ENCODE results near the gene NVL. TPM values are rescaled to one million over a fixed set of nuclear protein-coding genes. Genes with fewer than 3 reads are reported as not detected.

NVL gene
- total RNA-seq, 1 donor from 2014 or later, result 46.7 TPM

DNA sequence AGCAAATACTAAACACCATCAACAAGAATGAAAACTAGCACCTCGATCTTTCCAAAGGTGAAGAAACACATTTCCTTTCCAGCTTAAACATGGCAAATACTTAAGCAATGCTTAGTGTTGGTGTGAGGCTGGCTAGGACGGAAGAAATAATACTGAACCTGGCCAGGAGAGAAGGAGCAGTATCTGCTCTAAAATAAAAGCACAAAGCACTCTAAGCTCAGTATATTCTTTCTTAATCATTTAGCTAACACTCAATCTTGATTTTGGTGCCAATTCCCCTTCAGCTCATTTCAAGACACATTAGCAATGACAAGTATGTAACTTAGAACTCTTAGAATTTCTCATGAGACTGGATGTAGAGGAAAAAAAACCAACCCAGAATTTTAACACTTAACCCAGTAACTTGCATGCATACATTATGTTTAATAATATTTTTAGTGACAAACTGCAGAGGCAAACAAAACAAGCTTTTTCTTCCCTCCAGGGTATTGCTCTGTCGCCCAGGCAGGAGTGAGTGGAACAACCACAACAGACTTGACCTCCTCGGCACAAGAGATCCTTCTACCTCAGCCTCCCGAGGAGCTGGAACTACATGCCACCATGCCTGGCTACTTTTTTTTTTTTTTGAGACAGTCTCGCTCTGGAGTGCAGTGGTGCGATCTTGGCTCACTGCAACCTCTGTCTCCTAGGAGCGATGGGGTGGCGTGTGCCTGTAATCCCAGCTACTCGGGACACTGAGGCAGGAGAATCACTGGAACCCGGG is 92.7 kb downstream of the NVL start:
- DNase-seq (ENCODE audit: extremely low spot score, unreplicated experiment), result no peak
- TF ChIP-seq, protein P1, sequence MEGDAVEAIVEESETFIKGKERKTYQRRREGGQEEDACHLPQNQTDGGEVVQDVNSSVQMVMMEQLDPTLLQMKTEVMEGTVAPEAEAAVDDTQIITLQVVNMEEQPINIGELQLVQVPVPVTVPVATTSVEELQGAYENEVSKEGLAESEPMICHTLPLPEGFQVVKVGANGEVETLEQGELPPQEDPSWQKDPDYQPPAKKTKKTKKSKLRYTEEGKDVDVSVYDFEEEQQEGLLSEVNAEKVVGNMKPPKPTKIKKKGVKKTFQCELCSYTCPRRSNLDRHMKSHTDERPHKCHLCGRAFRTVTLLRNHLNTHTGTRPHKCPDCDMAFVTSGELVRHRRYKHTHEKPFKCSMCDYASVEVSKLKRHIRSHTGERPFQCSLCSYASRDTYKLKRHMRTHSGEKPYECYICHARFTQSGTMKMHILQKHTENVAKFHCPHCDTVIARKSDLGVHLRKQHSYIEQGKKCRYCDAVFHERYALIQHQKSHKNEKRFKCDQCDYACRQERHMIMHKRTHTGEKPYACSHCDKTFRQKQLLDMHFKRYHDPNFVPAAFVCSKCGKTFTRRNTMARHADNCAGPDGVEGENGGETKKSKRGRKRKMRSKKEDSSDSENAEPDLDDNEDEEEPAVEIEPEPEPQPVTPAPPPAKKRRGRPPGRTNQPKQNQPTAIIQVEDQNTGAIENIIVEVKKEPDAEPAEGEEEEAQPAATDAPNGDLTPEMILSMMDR (conservative IDR thresholded peaks at IDR 0.05), result no peak
- Mint-ChIP-seq H3K36me3 (peaks cover 22% of the 10 kb centered on the region), H3K27ac (no peak overlapping the region), H3K4me3 (no peak overlapping the region), H3K4me1 (ENCODE audit: unreplicated experiment) (no peaks in the 10 kb centered on the region), H3K27me3 (no peaks in the 10 kb centered on the region), H3K9me3 (no peaks in the 10 kb centered on the region)

DNA sequence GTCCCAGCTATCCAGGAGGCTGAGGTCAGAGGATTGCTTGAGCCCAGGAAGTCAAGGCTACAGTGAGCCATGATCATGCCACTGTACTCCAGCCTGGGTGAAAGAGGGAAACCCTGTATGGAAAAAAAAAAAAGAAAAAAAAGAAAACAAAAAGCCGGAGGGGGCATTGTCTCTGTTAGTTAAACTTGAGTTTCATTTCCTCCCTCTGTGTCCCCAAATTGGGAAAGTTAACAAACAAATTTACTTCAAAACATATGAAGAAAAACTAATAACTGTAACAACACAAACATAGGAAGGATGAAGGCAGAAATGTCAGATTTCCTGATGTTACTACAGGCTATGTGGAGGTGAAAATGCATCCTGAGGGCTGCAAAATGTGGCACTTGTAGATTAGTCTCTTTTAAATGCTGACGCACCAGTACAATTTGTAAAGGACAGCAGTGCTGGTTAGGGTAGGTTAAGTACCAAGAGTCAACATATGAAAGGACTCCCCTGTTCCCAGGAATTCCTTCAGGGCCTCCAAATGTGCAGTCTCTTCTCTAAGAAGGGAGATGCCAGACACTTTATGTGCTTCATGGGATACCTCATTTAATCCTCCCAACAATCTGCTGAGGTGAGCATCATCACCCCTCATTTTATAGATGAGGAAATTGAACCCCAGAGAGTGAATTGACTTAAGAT is 94.0 kb downstream of the NVL start:
- no peak for DNase-seq (ENCODE audit: extremely low spot score, unreplicated experiment)
- H3K27me3 Mint-ChIP-seq, result no peaks in the 10 kb centered on the region
- H3K4me3 Mint-ChIP-seq, result no peak overlapping the region
- H3K4me1 Mint-ChIP-seq (ENCODE audit: unreplicated experiment), result no peaks in the 10 kb centered on the region
- no peaks in the 10 kb centered on the region for H3K9me3 Mint-ChIP-seq
- TF ChIP-seq, protein P1 (conservative IDR thresholded peaks at IDR 0.05), result no peak
- no peak overlapping the region for H3K27ac Mint-ChIP-seq
- peaks cover 22% of the 10 kb centered on the region for H3K36me3 Mint-ChIP-seq

DNA sequence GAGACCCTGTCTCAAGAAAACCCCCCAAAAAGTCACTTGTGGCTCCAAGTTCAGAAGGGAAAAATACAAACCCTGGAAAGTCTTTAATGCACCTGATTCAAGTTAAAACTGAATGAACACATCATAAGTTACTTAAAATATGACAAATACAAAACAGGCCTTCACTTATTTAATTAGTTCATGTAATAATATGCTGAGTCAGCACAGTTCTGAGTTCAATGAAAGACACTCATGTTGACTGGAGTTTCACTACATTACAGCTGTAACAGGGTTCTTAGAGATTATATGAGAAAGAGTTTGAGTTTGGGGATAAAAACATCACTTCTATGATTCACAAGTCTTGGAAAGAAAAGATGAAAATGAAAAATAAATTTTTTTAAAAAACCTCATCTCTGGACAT is 96.0 kb downstream of the NVL start:
- peaks cover 24% of the 10 kb centered on the region for H3K36me3 Mint-ChIP-seq
- no peaks in the 10 kb centered on the region for H3K9me3 Mint-ChIP-seq
- no peak for DNase-seq (ENCODE audit: extremely low spot score, unreplicated experiment)
- no peak overlapping the region for H3K4me3 Mint-ChIP-seq
- H3K27me3 Mint-ChIP-seq, result no peaks in the 10 kb centered on the region
- TF ChIP-seq, protein P1 (conservative IDR thresholded peaks at IDR 0.05), result no peak
- H3K4me1 Mint-ChIP-seq (ENCODE audit: unreplicated experiment), result no peaks in the 10 kb centered on the region
- H3K27ac Mint-ChIP-seq, result no peak overlapping the region

DNA sequence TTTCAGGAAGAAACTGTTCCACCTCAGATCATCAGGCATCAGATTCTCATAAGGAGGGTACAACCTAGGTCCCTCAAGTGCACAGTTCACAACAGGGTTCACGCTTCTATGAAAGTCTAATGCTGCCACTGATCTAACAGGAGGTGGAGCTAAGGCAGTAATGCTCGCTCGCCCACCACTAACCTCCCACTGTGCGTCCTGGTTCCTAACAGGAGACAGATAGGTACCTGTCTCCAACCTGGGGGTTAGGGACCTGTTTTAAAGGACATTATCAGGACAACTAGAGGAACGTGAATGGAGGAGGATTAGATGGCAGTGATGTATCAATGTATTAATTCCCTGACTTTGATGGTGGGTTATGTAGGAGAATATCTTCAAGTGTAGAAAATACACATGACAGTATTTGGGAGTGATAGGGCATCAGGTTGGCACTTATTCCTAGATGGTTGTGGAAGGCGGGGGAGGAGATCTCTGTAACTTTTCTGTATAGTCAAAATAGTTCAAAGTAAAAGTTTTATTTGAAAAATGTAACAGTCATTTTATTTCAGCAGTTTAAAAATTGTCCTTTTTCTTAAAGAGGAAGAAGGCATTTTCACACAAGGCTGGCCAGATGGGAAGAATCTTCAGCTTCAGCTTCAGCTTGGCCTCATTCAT is 103.0 kb downstream of the NVL start:
- no peak for DNase-seq (ENCODE audit: extremely low spot score, unreplicated experiment)
- Mint-ChIP-seq H3K27ac (no peak overlapping the region), H3K27me3 (no peaks in the 10 kb centered on the region), H3K36me3 (peaks cover 19% of the 10 kb centered on the region), H3K4me1 (ENCODE audit: unreplicated experiment) (peaks cover 16% of the 10 kb centered on the region), H3K4me3 (no peak overlapping the region), H3K9me3 (no peaks in the 10 kb centered on the region)
- TF ChIP-seq, protein P1 (conservative IDR thresholded peaks at IDR 0.05), result no peak

DNA sequence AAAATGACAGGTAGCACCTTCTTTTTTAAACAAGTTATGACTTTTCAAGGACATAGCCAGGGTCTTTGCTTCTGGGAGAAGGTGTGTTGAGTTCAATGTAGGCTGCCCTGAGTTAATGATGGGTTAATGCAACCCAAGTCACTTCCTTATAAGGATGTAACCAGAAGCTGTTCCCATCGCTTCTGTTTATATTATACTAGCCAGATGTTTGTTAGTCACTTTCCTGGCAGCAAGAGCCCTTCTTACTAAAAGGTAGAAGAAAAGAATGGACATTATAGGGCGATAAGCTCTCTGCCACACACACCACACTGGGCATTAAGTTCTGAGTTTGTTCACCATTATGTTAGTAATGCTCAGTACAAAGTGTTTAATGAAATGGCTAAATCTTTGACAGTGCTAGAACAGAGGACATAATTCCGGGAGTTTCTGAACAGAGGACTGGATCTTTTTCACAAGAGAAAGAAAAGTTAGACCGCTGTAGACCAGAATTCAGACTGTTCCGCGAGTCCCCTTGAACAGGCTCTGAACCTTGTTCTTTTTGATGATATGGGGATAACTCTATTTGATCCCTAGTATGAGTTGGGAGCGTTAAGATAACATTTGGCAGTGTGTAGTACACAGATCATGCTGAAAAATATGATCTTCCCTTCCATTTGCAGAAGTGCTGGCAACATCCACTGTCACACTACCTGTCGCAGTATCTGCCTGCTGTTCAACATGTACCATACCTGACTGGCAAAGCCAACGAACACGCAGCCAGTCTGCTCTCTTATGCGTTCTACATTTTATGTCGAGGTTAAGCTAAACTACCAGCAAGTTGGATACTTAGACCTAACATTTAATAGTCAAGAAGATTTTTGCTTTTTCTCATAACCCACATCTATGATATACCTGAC is 105.9 kb downstream of the NVL start:
- Mint-ChIP-seq H3K27me3 (no peaks in the 10 kb centered on the region), H3K36me3 (peaks cover 7% of the 10 kb centered on the region), H3K27ac (peak overlapping the region; percentile 14), H3K4me1 (ENCODE audit: unreplicated experiment) (peaks cover 24% of the 10 kb centered on the region), H3K9me3 (no peaks in the 10 kb centered on the region), H3K4me3 (no peak overlapping the region)
- DNase-seq (ENCODE audit: extremely low spot score, unreplicated experiment), result no peak
- TF ChIP-seq, protein P1 (conservative IDR thresholded peaks at IDR 0.05), result no peak
